ENCODE data around the gene DAP. TPM values are rescaled to one million over a fixed set of nuclear protein-coding genes. Genes with fewer than 3 reads are reported as not detected.

Gene DAP
- polyA plus RNA-seq, 3 donors, result 60.9 to 69.0 (median 62.3) TPM

GRCh38 chr5:10649666-10650380 is 111.2 kb downstream of the DAP start:
- no peak overlapping the region for H3K27ac Mint-ChIP-seq
- peaks cover 0 to 1% (median 0%) of the 10 kb centered on the region in 3 donors for H3K27me3 Mint-ChIP-seq (ENCODE audit: low read depth in 3 of 3)
- Histone ChIP-seq H3K4me3 (replicated peaks in 1 of 3; ENCODE audit: low read depth in 2 of 3, low read length in 3 of 3) (no peak overlapping the region), H3K27ac (ENCODE audit: low read depth in 1 of 2, low read length in 2 of 2) (no peak overlapping the region), H2AFZ (ENCODE audit: insufficient read depth, low read depth, low read length, poor library complexity, severe bottlenecking) (no peak overlapping the region), H3K27me3 (ENCODE audit: control insufficient read depth in 2 of 2, insufficient read depth in 2 of 2, low read length in 2 of 2) (no peaks in the 10 kb centered on the region), H4K20me1 (ENCODE audit: insufficient read depth, low read length) (no peaks in the 10 kb centered on the region), H3K36me3 (replicated peaks in 1 of 2; ENCODE audit: control insufficient read depth in 1 of 2, insufficient read depth in 2 of 2, low read length in 2 of 2) (no peaks in the 10 kb centered on the region), H3K4me1 (ENCODE audit: control insufficient read depth in 1 of 2, insufficient read depth in 2 of 2, low read length in 2 of 2) (peaks cover 0 to 8% of the 10 kb centered on the region in 2 donors), H3K9me3 (replicated peaks in 1 of 2; ENCODE audit: control insufficient read depth in 1 of 2, insufficient read depth in 1 of 2, low read length in 2 of 2) (no peaks in the 10 kb centered on the region), H3K9ac (ENCODE audit: insufficient read depth, low read length, poor library complexity, severe bottlenecking) (no peak overlapping the region), H3K79me2 (ENCODE audit: insufficient read depth, low read length) (peaks cover 4% of the 10 kb centered on the region), H3K4me2 (replicated peaks; ENCODE audit: extremely low read depth, low read length, poor library complexity, severe bottlenecking) (no peak overlapping the region)
- WGBS (ENCODE audit: insufficient coverage), result 97% methylated on average over 62 of the region's 68 CpGs
- peaks cover 7% of the 10 kb centered on the region for H3K4me1 Mint-ChIP-seq
- no peaks in the 10 kb centered on the region for H3K36me3 Mint-ChIP-seq
- TF ChIP-seq, protein P1, sequence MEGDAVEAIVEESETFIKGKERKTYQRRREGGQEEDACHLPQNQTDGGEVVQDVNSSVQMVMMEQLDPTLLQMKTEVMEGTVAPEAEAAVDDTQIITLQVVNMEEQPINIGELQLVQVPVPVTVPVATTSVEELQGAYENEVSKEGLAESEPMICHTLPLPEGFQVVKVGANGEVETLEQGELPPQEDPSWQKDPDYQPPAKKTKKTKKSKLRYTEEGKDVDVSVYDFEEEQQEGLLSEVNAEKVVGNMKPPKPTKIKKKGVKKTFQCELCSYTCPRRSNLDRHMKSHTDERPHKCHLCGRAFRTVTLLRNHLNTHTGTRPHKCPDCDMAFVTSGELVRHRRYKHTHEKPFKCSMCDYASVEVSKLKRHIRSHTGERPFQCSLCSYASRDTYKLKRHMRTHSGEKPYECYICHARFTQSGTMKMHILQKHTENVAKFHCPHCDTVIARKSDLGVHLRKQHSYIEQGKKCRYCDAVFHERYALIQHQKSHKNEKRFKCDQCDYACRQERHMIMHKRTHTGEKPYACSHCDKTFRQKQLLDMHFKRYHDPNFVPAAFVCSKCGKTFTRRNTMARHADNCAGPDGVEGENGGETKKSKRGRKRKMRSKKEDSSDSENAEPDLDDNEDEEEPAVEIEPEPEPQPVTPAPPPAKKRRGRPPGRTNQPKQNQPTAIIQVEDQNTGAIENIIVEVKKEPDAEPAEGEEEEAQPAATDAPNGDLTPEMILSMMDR (IDR thresholded peaks at IDR 0.05), result no peak
- peaks cover 0 to 5% (median 0%) of the 10 kb centered on the region in 7 donors for H3K9me3 Mint-ChIP-seq
- DNase-seq, result no peak
- intact Hi-C loops (cut with micrococcal nuclease), result no loop called here
- no peak overlapping the region for H3K4me3 Mint-ChIP-seq

- no peak overlapping the region for H2AFZ ChIP-seq (ENCODE audit: insufficient read depth, low read depth, low read length, poor library complexity, severe bottlenecking)
- H3K36me3 Mint-ChIP-seq, result no peaks in the 10 kb centered on the region
- peaks cover 0 to 5% (median 0%) of the 10 kb centered on the region in 7 donors for H3K9me3 Mint-ChIP-seq
- no peak overlapping the region for H3K4me3 ChIP-seq (replicated peaks in 1 of 3; ENCODE audit: low read depth in 2 of 3, low read length in 3 of 3)
- H3K79me2 ChIP-seq (ENCODE audit: insufficient read depth, low read length), result peaks cover 4% of the 10 kb centered on the region
- H3K9me3 ChIP-seq (replicated peaks in 1 of 2; ENCODE audit: control insufficient read depth in 1 of 2, insufficient read depth in 1 of 2, low read length in 2 of 2), result no peaks in the 10 kb centered on the region
- over 99% methylated on average over 56 of the region's 60 CpGs for WGBS (ENCODE audit: insufficient coverage)
- DNase-seq, result no peak
- TF ChIP-seq, protein P1 (IDR thresholded peaks at IDR 0.05), result no peak
- no peak overlapping the region for H3K9ac ChIP-seq (ENCODE audit: insufficient read depth, low read length, poor library complexity, severe bottlenecking)
- no peak overlapping the region for H3K27ac Mint-ChIP-seq
- no peaks in the 10 kb centered on the region for H3K27me3 ChIP-seq (ENCODE audit: control insufficient read depth in 2 of 2, insufficient read depth in 2 of 2, low read length in 2 of 2)
- H3K4me3 Mint-ChIP-seq, result no peak overlapping the region
- H3K36me3 ChIP-seq (replicated peaks in 1 of 2; ENCODE audit: control insufficient read depth in 1 of 2, insufficient read depth in 2 of 2, low read length in 2 of 2), result no peaks in the 10 kb centered on the region
- H3K4me1 Mint-ChIP-seq, result peaks cover 14% of the 10 kb centered on the region
- peaks cover 0 to 1% (median 0%) of the 10 kb centered on the region in 3 donors for H3K27me3 Mint-ChIP-seq (ENCODE audit: low read depth in 3 of 3)
- no peak overlapping the region for H3K27ac ChIP-seq (ENCODE audit: low read depth in 1 of 2, low read length in 2 of 2)
- H3K4me2 ChIP-seq (replicated peaks; ENCODE audit: extremely low read depth, low read length, poor library complexity, severe bottlenecking), result no peak overlapping the region
- intact Hi-C loops (cut with micrococcal nuclease), result no loop called here
- peaks cover 8 to 16% of the 10 kb centered on the region in 2 donors for H3K4me1 ChIP-seq (ENCODE audit: control insufficient read depth in 1 of 2, insufficient read depth in 2 of 2, low read length in 2 of 2)
- no peaks in the 10 kb centered on the region for H4K20me1 ChIP-seq (ENCODE audit: insufficient read depth, low read length)
Measured at GRCh38 chr5:10648806-10649665, 112.0 kb downstream of the DAP start.
